Muscle of leg (tissue), 11 donors: ENCODE data around the gene RCSD1. TPM values are rescaled to one million over a fixed set of nuclear protein-coding genes. Genes with fewer than 3 reads are reported as not detected.
"Not testable (repeated sequence)": the region's sequence is repeated elsewhere in the genome, so short reads cannot be mapped to it uniquely, and the experiment has no call there.

Experiments
- DNase-seq: peaks from one replicate; pipeline ENCODE4 v3.0.0; 2013
- H3K27ac ChIP-seq: one replicate; pipeline ENCODE4 v1.5.1; 2013; ENCODE audit warnings: mild to moderate bottlenecking, low read length, control low read depth
- H3K27me3 ChIP-seq: one replicate; pipeline ENCODE4 v1.6.1; 2013; ENCODE audit warnings: low read length; ENCODE audit not compliant: control insufficient read depth, insufficient read depth
- H3K36me3 ChIP-seq: one replicate; pipeline ENCODE4 v1.6.1; 2013; ENCODE audit warnings: low read length; ENCODE audit not compliant: control insufficient read depth, insufficient read depth
- H3K4me1 ChIP-seq: one replicate; pipeline ENCODE4 v1.6.1; 2013; ENCODE audit warnings: low read length; ENCODE audit not compliant: control insufficient read depth, insufficient read depth
- H3K4me3 ChIP-seq: one replicate; pipeline ENCODE4 v1.5.1; 2013; ENCODE audit warnings: low read length, control low read depth
- H3K9me3 ChIP-seq: replicated peaks from 2 replicates; pipeline ENCODE4 v1.6.1; 2013; ENCODE audit warnings: low read depth, low read length; ENCODE audit not compliant: control insufficient read depth
- WGBS: methylation state at CpG from one replicate; pipeline ENCODE4 v1.1.5; 2013; ENCODE audit warnings: missing lambda C conversion rate; ENCODE audit not compliant: insufficient coverage; 5-methylcytosine and 5-hydroxymethylcytosine counted together
- polyA plus RNA-seq, 8 donors: library from polyadenylated mRNA; unstranded; fragments of 120-200 nt; gene quantifications; one replicate each; pipeline versions ENCODE4 v1.2.1 to v1.2.3, GENCODE V29; 2013; ENCODE audit warnings: inconsistent platforms in 1 of 8, low replicate concordance in 1 of 8; ENCODE audit not compliant: insufficient read length in 8 of 8, insufficient read depth in 1 of 8
- total RNA-seq: library from RNA; stranded (reverse); fragments of 120-200 nt; gene quantifications from one replicate; pipeline ENCODE4 v1.2.4, GENCODE V29; 2013

The RCSD1 gene
- total and polyA plus RNA-seq, 9 donors = 31.4 to 60.6 (median 40.8) TPM

- Histone ChIP-seq H3K4me3 (no peak overlapping the region), H3K27me3 (no peaks in the 10 kb centered on the region), H3K27ac (no peak overlapping the region), H3K4me1 (no peaks in the 10 kb centered on the region), H3K9me3 (no peaks in the 10 kb centered on the region), H3K36me3 (no peaks in the 10 kb centered on the region)
- WGBS = 42% methylated on average over 5 of the region's 6 CpGs
- no peak for DNase-seq
Observed at GRCh38 chr1:167594822-167595221, 35.2 kb upstream of the RCSD1 start.

DNA sequence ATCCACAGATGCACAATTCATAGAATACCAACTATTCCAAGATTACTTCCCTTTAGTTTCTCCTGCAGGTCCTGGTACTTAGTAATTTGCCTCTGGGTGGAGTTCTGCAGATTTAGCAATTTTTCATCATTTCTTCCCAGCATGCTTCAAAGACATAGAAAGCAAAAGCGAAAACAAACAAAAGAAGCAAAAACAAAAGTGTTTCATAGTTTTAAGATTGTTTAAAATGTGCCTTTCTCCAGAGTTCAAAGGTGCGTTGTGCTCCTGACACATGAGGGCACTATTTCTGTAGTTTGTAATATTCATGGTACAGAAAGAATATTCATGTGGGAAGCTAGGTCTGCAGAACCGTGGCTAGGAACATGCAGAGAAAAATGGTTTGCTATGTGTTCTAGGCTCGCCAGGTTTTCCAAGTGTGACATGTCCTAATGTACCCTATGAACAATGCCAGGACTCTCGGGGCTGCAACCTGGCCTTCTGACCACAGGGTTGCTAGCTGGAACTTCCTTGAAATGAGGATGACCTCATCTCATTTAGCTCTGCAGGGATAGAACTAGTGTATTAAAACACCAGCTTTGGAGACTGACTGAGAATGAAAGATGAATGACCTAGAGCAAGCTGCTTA lies 30.0 kb upstream of the RCSD1 start:
- DNase-seq = peak; percentile 68
- Histone ChIP-seq H3K27me3 (no peaks in the 10 kb centered on the region), H3K36me3 (no peaks in the 10 kb centered on the region), H3K27ac (no peak overlapping the region), H3K9me3 (no peaks in the 10 kb centered on the region), H3K4me1 (peaks cover 18% of the 10 kb centered on the region), H3K4me3 (no peak overlapping the region)
- 38% methylated on average over 3 of the region's 5 CpGs for WGBS

DNA sequence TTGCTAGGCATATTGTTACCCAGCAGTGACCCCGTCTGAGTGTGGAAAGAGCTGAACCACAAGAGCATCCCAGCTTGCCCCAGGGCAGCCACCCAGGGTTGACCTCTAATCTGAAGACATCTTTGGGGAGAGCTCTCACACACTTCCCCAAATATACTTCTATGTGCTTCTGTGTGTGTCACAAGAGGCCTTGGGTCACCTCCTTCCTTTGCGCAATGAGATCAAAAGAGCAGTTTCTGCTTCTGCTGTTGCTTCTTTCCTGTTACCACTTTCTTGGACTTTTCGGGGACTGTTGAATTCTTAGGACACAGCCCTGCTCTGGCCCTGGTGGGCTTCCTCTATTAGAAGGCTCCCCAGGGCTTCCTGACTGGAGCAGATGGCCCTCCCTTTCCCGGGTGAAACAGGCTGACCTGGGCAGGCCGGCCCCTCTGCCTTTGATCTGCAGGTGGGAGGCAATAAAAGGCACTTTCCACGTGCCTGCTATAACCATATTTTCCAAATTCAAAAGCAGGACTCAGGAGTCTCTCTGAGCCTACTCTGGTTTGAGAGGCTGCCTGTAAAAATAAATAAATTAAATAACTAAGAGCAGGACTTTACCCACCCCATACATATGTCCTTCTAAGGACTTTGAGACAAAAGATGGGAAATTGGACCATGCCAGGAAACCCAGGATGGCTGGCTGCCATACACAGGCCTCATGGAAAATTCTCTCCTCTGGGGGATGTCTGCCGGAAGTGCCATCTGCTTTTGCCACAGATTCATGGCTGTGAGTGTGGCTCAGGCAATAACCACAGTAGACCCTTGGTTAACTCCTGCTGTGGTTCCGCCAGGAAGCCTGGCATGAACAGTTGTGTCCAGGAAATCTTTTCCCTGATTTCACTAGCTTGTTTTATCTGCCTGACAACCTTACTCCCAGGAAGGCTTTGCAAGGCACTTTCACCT lies 28.3 kb upstream of the RCSD1 start:
- Histone ChIP-seq H3K27me3 (no peaks in the 10 kb centered on the region), H3K9me3 (peaks cover 2% of the 10 kb centered on the region), H3K27ac (peak overlapping the region; percentile 67), H3K4me1 (peaks cover 18% of the 10 kb centered on the region), H3K4me3 (no peak overlapping the region), H3K36me3 (no peaks in the 10 kb centered on the region)
- WGBS = 48% methylated on average over 6 of the region's 8 CpGs
- DNase-seq = peak; percentile 68

DNA sequence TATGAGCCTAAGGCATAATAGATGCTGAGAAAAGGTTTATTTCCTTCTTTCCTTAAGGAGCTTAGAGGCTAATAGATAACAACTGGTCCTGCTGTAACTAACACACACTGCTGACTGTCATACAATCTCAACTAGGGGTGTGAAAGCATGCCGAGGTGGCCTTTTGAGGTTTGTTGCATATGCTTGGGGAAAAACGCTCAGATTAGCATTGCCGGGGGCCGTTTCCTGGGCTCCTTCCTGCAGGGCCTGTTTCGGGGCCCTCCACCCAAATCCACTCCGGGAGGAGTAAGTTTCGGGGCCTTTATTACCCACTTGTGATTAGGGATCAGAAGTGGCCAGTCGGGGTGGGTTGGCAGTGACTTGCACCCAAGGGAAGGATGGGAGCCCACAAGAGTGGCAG lies 27.2 kb upstream of the RCSD1 start:
- WGBS = 88% methylated on average over 2 of the region's 8 CpGs

GRCh38 chr1:167605576-167605975 lies 24.5 kb upstream of the RCSD1 start:
- 80% methylated on average over 1 of the region's 3 CpGs for WGBS
- peaks cover 12% of the 10 kb centered on the region for H3K9me3 ChIP-seq

More for the DNA sequence above, 27.2 kb upstream of the RCSD1 start:
- no peak for DNase-seq
- no peaks in the 10 kb centered on the region for H3K27me3 ChIP-seq
- H3K4me3 ChIP-seq = no peak overlapping the region
- no peaks in the 10 kb centered on the region for H3K36me3 ChIP-seq
- H3K9me3 ChIP-seq = peaks cover 12% of the 10 kb centered on the region
- no peak overlapping the region for H3K27ac ChIP-seq
- H3K4me1 ChIP-seq = peaks cover 18% of the 10 kb centered on the region

DNA sequence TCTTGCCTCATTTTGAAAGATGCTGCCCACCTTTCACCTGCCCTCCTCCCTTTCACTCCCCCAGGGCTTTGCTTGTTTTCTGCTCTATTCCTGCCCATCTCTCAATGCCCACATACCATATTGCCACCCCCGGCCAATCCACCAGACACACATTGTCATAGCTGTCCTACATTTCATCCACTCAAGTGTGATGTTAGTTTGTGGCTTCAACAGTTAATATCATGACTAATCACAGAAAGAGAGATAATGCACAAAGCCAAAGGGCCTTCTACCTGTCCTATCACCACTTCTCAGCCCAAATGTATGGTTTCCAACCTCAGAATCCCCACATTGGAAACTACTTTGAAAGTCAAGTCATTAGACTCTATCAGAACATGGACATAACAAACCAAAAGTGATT lies 18.0 kb upstream of the RCSD1 start:
- no CpG with 5 or more reads among the region's 1 CpG for WGBS
- Histone ChIP-seq H3K36me3 (no peaks in the 10 kb centered on the region), H3K9me3 (peaks cover 14% of the 10 kb centered on the region), H3K27ac (no peak overlapping the region), H3K4me3 (no peak overlapping the region), H3K4me1 (peaks cover 3% of the 10 kb centered on the region), H3K27me3 (no peaks in the 10 kb centered on the region)
- DNase-seq = no peak

More at GRCh38 chr1:167605576-167605975, 24.5 kb upstream of the RCSD1 start:
- Histone ChIP-seq H3K4me3 (no peak overlapping the region), H3K27me3 (no peaks in the 10 kb centered on the region), H3K27ac (no peak overlapping the region), H3K4me1 (peaks cover 13% of the 10 kb centered on the region), H3K36me3 (no peaks in the 10 kb centered on the region)
- no peak for DNase-seq

DNA sequence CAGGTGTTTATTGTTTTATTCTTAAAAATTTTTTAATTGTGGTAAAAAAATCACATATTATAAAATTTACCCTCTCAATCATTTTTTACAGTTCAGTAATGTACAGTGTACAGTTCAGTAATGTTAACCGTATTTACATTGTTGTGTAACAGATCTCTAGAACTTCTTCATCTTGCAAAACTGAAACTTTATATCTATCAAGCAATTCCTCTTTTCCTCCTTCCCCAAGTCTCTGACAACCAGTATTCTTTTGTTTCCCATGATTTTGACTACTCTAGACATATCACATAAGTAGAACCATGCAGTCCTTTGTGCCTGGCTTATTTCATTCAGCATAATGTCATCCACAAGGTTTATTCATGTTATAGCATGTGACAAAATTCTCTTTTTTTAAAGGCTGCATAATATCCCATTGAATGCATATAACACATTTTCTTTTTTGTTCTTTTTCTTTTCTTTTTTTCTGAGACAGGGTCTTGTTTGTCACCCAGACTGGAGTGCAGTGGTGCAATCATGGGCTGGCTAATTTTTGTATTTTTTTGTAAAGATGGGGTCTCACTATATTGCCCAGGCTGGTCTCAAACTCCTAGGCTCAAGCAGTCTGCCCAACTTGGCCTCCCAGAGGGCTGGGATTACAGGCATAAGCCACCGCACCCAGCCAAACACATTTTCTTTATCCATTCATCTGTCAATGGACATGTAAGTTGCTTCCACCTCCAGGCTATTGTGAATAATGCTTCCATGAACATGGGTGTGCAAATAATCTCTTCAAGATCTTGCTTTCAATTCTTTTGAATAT lies 17.2 kb upstream of the RCSD1 start:
- Histone ChIP-seq H3K27me3 (no peaks in the 10 kb centered on the region), H3K9me3 (peaks cover 6% of the 10 kb centered on the region), H3K27ac (no peak overlapping the region), H3K4me3 (no peak overlapping the region), H3K4me1 (peaks cover 10% of the 10 kb centered on the region), H3K36me3 (no peaks in the 10 kb centered on the region)
- no CpG with 5 or more reads among the region's 2 CpGs for WGBS
- DNase-seq = no peak

- H3K9me3 ChIP-seq, DNase-seq, H3K4me3 ChIP-seq, H3K27me3 ChIP-seq, H3K27ac ChIP-seq, H3K36me3 ChIP-seq: not testable (repeated sequence)
- peaks cover 10% of the 10 kb centered on the region for H3K4me1 ChIP-seq
- WGBS = no CpG with 5 or more reads among the region's 2 CpGs
Observed at GRCh38 chr1:167613984-167614383, 16.0 kb upstream of the RCSD1 start.

GRCh38 chr1:167614851-167615250 lies 15.2 kb upstream of the RCSD1 start:
- H3K4me3 ChIP-seq = no peak overlapping the region
- WGBS = no CpG with 5 or more reads among the region's 1 CpG

GRCh38 chr1:167616521-167616920 lies 13.5 kb upstream of the RCSD1 start:
- Histone ChIP-seq H3K4me1 (peaks cover 10% of the 10 kb centered on the region), H3K27ac (no peak overlapping the region), H3K27me3 (no peaks in the 10 kb centered on the region), H3K9me3 (peaks cover 6% of the 10 kb centered on the region), H3K4me3 (no peak overlapping the region), H3K36me3 (no peaks in the 10 kb centered on the region)
- WGBS = 92% methylated on average over 6 of the region's 8 CpGs
- DNase-seq = no peak

More at GRCh38 chr1:167614851-167615250, 15.2 kb upstream of the RCSD1 start:
- Histone ChIP-seq H3K27ac (no peak overlapping the region), H3K4me1 (peaks cover 10% of the 10 kb centered on the region), H3K27me3 (no peaks in the 10 kb centered on the region), H3K36me3 (no peaks in the 10 kb centered on the region), H3K9me3 (peaks cover 6% of the 10 kb centered on the region)
- DNase-seq = no peak
